Measurements from ENCODE around the gene TOGARAM2.

Gene TOGARAM2

DNA sequence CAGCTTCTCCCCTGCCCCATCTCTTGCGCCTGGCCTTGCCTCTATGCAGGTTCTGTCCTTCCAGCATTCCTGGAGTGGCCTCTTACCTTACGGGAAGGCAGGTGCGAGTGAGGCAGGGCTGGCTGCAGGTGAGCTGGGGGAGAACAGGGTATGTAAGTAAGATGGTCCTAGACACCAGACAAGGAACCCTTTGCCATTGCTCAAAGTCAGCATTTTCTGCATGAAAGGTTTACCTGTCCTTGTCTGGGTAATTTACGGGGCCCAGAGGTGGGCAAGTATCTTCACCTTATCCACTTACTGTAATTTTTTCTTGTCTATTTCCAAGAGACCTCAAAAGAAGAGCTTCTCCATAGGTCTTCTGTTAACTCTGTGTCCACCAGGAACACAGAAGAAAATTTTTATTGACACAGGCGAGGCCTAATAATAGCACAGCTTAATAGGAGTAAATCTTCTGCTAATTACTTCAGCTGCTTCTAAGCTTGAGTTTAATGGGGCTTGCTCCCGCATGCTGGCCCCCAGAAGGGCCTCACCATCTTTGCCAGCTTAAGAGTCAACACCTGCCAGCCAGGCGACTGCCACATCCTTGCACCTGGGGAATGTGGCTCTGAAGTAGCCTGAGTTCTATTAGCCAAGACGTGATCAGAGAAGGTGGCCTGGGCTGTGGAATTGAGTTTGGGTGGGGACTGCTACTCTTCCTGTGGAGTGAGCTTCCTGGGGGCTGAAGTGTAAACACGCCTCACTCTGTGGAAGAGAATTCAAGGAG lies 66.2 kb downstream of the TOGARAM2 start:
- TF ChIP-seq, protein P1, sequence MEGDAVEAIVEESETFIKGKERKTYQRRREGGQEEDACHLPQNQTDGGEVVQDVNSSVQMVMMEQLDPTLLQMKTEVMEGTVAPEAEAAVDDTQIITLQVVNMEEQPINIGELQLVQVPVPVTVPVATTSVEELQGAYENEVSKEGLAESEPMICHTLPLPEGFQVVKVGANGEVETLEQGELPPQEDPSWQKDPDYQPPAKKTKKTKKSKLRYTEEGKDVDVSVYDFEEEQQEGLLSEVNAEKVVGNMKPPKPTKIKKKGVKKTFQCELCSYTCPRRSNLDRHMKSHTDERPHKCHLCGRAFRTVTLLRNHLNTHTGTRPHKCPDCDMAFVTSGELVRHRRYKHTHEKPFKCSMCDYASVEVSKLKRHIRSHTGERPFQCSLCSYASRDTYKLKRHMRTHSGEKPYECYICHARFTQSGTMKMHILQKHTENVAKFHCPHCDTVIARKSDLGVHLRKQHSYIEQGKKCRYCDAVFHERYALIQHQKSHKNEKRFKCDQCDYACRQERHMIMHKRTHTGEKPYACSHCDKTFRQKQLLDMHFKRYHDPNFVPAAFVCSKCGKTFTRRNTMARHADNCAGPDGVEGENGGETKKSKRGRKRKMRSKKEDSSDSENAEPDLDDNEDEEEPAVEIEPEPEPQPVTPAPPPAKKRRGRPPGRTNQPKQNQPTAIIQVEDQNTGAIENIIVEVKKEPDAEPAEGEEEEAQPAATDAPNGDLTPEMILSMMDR (conservative IDR thresholded peaks at IDR 0.05; ENCODE audit: low read depth, low read length), result no peak

DNA sequence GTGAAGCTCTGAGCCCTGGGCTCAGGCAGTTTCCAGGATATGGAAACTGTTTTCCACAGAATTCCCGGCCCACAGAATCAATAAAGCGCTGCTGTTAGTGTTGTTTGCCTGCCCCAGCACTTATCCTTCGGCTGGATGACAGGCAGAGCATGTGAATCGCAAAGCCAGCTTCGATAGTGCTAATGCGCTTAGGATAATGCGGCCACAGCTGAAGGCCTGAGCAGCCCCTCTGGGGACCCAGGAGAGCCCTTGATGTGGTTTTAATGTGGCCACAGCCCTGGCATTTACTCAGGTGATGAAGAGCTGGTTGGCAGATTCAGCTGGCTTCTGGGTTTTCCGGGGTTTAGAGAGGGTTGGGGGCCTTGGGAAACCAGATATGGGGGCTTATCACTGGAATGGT lies 69.5 kb downstream of the TOGARAM2 start:
- H3K4me3 ChIP-seq (ENCODE audit: low read depth, low read length), result no peak overlapping the region
- TF ChIP-seq, protein P1 (conservative IDR thresholded peaks at IDR 0.05; ENCODE audit: low read depth, low read length), result no peak
- DNase-seq (ENCODE audit: low read depth), result no peak

More for the DNA sequence above, 66.2 kb downstream of the TOGARAM2 start:
- no peak for DNase-seq (ENCODE audit: low read depth)
- no peak overlapping the region for H3K4me3 ChIP-seq (ENCODE audit: low read depth, low read length)

GRCh38 chr2:29051730-29052129 lies 70.6 kb downstream of the TOGARAM2 start:
- no peak overlapping the region for H3K4me3 ChIP-seq (ENCODE audit: low read depth, low read length)
- TF ChIP-seq, protein P1 (conservative IDR thresholded peaks at IDR 0.05; ENCODE audit: low read depth, low read length), result no peak
- no peak for DNase-seq (ENCODE audit: low read depth)

DNA sequence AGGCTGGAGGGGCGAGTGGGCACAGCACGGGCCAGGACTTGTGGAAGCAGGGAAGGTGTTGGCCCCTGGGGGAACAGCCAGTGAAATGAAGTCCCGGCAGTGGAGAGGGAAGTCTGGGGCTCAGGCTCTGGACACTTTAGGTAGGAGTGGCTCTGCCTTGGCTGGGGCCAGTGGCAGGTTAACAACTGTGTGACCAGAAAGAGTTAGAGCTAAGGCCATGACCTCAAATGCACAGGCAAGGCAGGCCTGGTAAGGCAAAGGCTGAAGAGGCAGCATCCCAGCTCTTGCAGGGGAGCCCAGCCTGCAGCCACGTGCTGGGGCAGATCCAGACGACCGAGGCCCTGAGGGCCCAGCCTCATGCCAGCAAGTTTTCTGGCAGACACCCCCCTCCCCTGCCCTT lies 71.7 kb downstream of the TOGARAM2 start:
- H3K4me3 ChIP-seq (ENCODE audit: low read depth, low read length), result no peak overlapping the region
- DNase-seq (ENCODE audit: low read depth), result no peak
- TF ChIP-seq, protein P1 (conservative IDR thresholded peaks at IDR 0.05; ENCODE audit: low read depth, low read length), result no peak

DNA sequence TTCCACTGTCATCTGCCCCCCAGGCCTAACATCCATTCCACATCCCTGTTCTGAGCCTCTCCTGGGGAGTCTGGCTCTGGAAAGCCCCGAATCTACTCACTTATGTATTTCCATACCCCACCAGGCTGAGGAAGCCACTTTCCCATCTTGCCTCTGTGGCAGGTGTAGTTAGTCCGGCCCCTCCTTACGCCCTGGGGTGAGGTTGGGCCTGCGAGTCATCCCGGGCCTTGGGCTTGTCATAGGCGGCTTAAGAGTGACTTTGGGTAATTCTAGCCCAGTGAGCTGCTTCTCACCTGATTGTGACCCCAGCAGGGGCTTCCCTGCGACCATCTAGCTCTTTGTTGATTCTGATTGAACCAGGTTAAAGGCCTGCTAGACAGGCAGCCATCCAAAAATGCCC lies 72.1 kb downstream of the TOGARAM2 start:
- TF ChIP-seq, protein P1 (conservative IDR thresholded peaks at IDR 0.05; ENCODE audit: low read depth, low read length), result no peak
- no peak overlapping the region for H3K4me3 ChIP-seq (ENCODE audit: low read depth, low read length)
- no peak for DNase-seq (ENCODE audit: low read depth)

GRCh38 chr2:29053670-29054400 lies 72.7 kb downstream of the TOGARAM2 start:
- TF ChIP-seq, protein P1 (conservative IDR thresholded peaks at IDR 0.05; ENCODE audit: low read depth, low read length), result peak; percentile 42
- no peak overlapping the region for H3K4me3 ChIP-seq (ENCODE audit: low read depth, low read length)
- DNase-seq (ENCODE audit: low read depth), result peak; percentile 23

All from choroid plexus epithelial cell (primary cell).